Stimulated activated CD4-positive, alpha-beta T cell treated with anti-CD3 and anti-CD28 coated beads, TNF-alpha, amount 100 ng/mL, for 4 hours (primary cell): ENCODE results near the gene ZDHHC20.
A peak's percentile ranks its signal among the peaks of the same experiment; 100 is the strongest.
"Not testable (repeated sequence)": the region's sequence is repeated elsewhere in the genome, so short reads cannot be mapped to it uniquely, and the experiment has no call there.

Source experiments
- DNase-seq, 3 experiments: peaks; one replicate each; pipeline ENCODE4 v3.0.0-alpha.2; 2020; ENCODE audit warnings: low read depth in 3 of 3

ZDHHC20 gene

DNA sequence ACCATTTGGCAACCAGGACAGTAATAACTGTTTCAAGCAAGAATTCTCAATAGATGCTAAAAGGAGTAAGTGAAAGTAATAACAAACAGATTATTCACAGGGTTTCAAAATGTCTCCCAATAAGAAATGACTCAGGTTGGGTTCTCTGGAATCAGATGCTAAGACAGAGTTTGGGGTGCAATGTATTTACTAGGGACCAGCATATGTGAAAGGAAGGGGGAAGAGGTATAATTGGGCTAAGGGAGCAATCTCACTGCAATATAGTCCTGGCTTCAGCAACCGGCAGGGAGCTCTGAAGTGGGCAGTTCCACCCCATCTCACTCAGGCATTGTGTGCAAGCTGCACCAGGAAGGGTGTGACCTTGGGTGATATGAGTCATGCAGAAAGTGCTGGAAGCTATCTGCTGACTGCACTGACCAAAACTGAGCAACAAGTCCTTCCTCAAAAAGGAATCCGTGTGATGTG lies 23.4 kb downstream of the ZDHHC20 start:
- peak in 1 of 3 experiments; percentile 15 for DNase-seq

DNA sequence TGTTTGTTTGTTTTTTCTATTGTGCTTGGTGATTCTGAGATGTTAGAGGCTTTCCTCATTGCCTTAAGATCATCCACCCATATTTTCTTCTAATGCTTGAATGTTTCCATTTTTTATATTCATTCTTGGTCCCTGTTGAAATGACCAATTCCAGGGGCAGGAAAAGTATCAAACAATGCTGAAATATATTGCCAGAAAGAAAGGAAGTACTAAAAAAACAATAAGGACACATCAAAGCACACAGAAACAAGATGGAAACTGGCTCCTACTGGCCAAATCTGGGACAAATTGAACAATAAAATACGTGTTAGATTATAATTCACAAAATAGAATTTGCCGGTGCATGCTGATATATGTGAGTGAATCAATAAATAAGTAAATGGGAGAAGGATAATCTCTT lies 23.9 kb downstream of the ZDHHC20 start:
- DNase-seq = no peak

DNA sequence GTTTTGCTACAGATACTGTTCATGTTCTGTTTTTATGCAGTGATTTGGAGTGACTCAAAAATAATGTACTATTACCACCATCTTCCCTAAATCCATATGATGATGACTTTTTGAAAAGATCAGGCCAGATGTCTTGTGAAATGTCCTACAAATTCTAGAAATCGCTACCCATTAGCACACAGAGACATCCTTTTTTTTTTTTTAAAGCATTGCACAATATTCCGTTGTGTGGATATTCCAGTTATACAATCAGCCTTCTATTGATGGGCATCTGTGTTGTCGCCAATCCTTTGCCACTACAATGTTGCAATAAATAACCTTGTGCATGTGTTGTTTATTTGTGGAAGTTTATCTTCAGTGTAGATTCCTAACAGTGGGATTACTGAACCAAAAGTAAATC lies 24.5 kb downstream of the ZDHHC20 start:
- no peak for DNase-seq

DNA sequence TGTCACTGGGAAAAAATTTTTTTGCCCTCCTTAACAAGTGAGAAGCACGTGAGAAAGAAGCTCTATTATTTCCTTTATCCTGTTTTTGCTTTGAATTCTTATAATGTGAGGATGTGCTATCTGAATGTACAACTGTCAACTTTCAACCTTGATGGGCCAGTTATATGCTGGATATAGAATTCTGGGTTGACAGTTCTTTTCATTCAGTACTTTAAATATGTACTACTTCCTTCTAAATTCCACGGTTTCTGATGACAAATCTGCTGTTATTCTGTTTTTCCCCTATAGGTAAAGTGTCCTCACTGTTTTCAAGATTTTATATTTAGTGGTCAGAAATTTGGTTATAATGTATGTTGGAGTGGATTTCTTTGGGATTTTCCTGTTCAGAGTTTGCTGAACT lies 29.9 kb downstream of the ZDHHC20 start:
- DNase-seq = no peak

DNA sequence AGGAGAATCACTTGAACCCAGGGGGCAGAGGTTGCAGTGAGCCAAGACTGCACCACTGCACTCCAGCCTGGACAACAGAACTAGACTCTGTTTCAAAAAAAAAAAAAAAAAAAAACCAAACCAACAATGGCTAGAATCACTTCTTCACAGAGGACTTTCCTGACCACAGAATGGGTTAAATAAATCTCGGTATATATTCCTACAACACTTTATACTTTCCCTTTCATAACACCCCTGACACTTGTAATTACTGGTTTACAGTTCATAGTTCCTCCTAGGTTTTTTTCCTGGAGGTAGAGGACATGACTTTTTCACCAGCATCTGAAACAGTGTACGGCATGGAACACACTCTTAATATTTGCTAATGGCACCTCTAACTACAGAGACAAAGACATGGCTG lies 31.4 kb downstream of the ZDHHC20 start:
- DNase-seq = no peak

DNA sequence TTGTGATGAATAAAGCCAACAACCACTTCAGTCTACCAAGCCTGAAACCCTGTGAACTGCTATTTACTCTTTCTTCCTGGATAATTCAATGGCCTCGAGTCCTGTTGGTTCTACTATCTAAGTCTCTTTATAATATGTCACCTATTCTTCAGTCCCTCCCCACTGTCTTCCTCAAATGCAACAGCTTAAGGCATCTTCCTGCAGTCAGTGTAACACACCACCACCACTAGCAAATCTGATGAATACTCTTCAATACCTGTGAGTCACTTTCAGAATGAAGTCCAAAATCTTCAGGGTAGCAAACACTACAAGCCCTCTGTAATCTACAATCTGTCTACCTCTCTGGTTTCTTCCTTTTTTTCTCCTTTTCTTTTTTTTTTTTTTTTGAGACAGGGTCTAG lies 32.9 kb downstream of the ZDHHC20 start:
- DNase-seq = no peak

DNA sequence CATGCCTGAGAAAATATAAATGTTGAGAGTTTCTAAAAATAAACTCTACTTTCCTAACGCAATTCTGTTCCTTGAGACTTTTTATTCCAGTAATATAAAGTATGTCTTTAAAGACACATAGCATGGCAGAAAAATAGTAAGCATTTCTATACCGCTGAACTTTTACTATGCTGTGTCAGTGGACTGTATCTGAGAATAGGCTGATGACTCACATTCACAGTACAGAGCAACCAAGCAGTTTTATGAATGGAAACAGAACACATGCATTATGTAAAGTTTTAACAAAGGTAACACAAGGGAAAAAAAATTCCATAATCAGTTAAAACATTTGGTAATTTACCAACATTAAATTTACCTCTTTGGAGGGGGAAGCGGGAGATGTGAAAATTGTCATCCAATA lies 38.4 kb downstream of the ZDHHC20 start:
- DNase-seq = no peak

DNA sequence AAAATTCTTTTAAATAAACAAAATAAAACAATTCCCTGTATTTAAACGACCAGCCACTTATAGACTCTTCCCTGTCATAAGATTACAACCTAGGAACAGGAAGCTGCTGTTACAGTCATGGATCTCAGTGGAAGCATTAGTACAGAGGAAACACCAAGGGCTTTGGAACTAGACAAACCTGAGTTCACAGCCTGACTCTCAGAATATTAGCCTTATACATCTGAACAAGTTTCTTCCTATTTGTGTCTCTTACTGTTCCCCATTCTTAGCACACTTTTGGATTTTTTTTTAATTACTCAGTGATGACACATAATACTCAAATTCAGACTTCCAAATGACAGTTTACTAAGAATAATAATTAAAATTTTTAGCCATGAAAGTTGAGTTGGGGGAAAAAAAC lies 46.1 kb downstream of the ZDHHC20 start:
- DNase-seq = no peak

DNA sequence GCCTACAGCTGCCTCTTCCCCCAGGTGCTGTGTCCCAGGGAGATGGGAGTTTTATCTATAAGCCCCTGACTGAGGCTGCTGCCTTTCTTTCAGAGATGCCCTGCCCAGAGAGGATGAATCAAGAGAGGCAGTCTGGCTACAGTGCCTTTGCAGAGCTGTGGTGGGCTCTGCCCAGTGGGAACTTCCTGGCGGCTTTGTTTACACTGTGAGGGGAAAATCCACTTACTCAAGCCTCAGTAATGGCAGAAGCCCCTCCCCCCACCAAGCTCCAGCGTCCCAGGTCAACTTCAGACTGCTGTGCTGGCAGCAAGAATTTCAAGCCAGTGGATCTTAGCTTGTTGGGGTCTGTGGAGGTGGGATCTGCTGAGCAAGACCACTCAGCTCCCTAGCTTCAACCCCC lies 48.6 kb downstream of the ZDHHC20 start:
- DNase-seq = not testable (repeated sequence)

DNA sequence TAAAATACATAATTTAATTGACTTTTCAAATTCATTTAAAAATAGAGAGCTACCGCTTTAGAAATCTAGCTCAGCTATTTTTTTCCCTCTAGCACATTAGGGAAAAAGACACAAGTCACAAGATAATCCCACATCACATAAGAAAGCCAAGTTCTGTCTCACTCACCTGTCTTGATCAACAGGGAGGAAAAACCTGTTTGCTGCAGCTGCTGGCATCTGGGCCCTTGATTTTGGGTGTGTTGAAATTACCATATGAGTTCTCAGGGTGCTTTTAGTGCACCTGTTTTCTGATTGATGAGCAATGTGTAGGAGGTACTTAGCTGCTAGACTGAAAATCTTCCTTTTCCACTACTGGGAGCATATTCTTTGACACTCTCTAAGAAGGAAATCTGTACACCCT lies 53.8 kb downstream of the ZDHHC20 start:
- DNase-seq = no peak

DNA sequence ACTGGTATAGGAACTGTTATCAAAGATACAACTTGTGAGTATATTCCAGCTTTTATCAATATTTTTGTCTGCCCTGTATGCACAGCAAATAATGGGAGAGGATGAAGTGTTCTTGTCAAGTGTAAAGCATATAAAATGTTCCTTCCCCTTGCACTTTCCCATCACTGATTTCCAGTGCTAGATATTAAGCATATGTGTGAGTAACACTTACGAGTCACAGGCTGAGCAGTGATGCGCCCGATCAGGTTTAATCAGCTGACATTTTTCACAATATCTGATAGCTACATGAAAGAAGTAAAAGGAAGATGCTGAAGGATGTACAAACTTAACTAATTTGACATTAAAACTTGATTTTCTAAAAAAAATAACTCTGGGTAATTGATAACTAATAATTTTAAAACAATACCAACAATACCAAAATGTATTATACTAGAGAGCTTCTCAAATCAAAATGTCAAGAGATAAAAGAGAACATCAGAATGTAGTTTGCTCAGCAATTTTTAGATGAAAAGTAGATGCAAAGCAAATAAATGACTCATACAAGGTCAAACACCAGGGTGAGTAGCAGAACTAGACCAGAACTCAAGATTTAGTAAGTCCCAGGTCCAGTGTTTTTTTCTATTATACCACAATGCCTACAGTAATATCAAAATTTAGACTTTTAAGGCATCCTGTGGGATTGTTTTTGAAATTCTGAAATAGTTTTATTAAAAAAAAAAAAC lies 56.4 kb downstream of the ZDHHC20 start:
- no peak for DNase-seq

DNA sequence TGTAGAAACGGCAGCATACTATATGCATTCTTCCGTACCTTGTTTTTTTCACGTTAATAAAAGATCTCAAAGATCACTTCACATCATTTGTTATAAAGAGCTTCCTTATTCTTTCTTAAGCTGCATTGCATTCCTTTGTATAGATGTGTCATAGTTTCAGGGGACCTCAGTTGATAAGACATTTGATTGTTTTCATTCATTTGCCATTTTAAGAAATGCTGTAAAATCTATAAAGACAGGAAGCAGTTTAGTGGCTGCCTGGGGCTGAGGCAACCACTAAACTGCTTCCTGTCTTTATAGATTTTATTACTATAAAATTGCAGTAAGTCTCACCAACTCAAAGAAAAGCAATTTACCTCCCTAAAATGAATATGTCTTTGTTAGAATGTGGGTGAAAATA lies 59.4 kb downstream of the ZDHHC20 start:
- no peak for DNase-seq

DNA sequence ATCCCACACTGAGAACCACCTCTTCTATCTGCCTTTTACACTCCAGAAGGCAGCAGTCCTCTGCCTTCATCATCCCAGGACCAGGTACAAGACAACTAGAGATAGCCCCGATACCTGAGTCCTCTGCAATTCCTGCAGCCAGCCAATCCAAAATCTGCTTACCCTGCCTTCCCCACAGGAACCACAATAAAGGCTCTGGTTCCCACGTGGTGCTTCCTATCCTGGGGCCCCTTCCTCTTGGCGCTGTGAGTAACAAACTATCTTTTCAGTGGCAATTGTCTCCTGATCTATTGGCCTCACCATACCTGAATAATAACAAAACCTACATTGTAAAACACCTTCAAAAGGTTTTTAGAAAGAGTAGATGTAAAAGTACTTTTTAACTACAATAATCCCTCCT lies 63.1 kb downstream of the ZDHHC20 start:
- no peak for DNase-seq

DNA sequence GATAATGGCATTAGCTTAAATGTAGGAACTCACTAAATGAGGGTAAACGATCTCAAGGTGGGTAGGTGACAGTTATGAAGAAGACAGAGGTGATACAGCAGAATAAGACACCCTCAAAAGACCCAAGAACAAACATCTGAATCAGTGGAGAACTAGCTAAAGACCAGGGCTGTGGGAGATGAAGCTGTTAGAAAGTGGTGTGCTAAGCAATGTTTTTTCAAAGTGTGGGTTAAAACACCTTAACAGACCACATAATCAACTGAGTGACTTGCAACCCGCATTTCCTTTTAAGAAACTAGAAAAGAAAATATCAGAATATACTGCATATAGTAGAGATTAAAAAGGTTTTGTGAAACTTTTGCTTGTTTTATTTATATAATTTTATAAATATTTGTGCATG lies 70.0 kb downstream of the ZDHHC20 start:
- DNase-seq = no peak

DNA sequence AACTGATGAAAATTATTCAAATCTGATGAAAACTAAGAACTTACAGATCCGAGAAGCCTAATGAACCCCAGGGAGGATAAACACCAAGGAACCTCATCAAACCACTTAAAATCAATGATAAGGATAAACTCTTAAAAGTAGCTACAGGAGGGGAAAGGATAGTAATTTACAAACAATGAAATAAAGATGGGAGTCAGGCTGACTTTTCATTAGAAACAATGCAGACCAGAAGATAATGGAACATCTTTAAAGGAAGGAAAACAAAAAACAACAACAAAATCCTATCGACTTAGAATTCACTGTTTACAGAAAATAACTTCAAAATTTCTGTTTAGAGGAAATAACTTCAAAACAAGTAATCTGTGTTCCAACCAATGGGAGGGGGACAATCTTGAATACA lies 73.4 kb downstream of the ZDHHC20 start:
- no peak for DNase-seq

DNA sequence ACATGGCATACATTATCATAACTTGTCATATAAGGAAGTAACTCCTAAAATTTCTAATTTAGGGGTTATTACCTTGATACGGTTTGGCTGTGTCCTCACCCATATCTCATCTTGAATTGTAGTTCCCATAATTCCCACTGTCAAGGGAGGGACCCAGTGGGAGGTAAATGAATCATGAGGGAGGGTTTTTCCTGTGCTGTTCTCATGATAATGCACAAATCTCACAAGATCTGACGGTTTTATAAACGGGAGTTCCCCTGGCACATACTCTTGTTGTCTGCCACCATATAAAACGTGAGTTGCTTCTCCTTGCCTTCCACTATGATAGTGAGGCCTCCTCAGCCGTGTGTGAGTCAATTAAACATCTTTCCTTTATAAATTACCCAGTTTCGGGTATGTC lies 76.0 kb downstream of the ZDHHC20 start:
- no peak for DNase-seq

DNA sequence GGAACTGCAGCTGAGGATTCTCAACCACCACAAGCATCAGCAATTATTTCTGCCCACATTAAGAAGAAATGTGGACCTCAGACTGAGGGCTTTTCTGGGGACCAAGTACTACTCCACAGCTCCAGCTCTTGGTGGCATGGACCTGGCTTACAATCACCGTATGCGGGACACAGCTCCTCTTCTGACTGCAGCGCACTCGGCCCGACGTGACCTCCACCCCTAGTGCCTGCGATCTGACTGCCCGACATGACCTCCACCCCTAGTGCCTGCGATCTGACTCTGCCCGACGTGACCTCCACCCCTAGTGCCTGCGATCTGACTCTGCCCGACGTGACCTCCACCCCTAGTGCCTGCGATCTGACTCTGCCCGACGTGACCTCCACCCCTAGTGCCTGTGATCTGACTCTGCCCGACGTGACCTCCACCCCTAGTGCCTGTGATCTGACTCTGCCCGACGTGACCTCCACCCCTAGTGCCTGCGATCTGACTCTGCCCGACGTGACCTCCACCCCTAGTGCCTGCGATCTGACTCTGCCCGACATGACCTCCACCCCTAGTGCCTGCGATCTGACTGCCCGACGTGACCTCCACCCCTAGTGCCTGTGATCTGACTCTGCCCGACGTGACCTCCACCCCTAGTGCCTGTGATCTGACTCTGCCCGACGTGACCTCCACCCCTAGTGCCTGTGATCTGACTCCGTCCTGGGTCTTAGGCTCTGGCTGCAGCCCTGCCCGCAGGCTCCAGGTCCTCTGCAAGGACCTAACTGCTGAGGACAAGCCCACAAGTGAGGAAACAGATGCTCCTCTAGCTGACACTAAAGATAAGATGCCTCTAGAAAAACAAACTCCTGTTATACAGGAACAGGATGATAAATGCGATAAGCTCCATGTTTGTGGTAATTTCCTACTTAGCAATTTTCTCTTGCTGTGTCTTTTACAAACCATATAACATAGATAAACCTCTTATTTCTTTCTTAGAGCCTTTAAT lies 81.8 kb downstream of the ZDHHC20 start:
- not testable (repeated sequence) for DNase-seq

DNA sequence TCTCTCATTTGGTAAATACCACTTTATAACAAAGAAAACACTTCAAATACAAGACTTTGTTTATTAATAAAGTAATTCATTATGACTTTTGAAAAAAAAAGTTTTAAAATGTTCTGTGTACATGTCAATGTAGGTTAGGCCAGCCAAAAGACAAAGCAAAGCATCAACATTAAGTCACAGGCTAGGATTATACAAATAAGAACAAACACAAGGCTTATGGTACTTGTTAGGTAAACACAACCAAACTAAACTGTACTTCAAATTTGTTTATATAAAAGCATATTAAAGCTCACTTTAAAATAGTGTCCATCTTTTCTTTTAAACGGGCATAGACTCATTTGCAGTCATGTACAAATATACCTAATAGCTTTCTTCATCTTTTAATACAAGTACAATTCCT lies 86.6 kb downstream of the ZDHHC20 start:
- no peak for DNase-seq

DNA sequence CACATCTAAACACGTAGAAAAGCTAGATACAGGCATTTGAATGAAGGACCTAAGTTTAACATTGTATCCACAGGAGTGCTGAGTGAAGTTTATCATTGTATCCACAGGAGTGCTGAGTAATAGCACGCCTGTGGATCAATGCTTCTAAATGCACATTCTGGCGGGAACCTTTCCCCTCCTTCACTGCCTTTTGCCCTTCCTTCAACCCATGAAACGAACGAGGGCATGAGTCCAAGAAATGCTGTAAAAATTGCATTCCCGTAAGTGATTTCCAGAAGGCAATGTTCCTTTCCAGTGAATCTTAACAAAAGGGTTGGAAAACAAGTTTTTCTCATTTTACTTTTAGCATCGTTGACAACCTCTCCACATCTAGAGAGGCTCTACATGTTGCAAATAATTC lies 88.1 kb downstream of the ZDHHC20 start:
- DNase-seq = no peak

DNA sequence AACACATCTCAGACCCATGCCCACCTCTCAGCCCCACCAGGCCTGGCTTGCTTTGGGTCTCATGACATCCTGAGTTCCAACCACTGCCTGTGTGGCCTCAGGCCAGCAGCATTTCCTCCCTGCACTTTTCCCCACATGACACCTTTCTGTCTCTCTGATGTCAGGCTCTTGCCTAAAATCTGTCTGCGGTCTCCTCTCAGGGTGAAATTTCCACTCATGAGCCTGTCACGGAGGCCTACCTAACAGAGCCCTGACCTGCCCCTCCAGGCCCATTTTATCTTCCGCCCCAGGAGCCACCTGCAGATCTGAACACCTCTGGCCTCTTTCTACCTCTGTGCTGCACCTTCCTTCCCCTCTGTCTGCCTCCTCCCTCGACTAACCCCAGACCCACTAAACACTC lies 93.5 kb downstream of the ZDHHC20 start:
- DNase-seq = no peak

DNA sequence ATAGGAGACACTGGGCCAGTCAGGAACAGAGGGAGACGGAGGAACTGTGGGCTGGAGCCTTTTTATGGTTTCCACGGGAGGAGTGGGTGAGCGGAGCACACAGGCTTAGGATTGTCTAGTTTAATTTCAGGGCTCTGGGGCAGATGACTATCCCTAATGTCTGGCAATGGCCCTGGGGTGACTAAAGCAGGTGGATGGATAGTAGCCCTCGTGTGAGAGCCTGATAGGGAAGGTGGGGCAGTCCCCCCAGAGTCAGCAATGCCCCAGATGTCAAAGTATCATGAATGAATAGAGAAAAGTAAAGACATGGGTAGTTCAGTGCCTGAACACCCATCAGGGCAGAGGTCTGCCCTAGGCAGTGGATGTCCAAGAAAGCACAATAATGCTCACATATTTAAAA lies 94.2 kb downstream of the ZDHHC20 start:
- DNase-seq = no peak

DNA sequence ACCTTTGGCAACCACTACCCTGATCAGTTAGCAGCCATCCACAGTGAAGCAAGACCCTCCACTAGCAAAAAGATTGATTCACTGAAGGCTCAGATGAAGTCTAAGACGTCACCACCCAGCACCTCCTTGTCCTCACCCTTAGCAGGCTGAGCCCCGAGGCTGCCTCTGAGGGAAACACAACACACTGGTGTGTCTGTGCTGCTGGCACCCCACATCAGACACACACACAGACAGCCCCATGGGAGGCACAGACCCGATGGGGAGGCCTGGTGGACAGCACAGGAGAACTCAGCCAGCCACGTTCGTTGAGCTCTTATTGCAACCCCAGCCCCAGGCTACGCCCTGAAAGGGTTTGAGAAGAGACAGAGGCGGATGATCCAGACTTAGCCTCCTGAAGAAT lies 94.7 kb downstream of the ZDHHC20 start:
- no peak for DNase-seq

DNA sequence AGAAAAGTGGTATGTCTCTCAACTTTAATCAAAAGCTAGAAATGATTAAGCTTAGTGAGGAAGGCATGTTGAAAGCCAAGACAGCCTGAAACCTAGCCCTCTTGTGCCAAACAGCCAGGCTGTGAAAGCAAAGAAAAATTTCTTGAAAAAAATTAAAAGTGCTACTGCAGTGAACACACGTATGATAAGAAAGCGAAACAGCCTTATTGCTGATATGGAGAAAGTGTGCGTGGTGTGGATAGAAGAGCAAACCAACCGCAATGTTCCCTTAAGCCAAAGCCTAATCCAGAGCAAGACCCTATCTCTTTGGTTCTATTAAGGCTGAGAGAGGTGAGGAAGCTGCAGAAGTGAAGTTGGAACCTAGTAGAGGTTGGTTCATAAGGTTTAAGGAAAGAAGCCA lies 96.4 kb downstream of the ZDHHC20 start:
- DNase-seq = no peak
